Measurements from ENCODE around the gene MARCHF4. TPM values are rescaled to one million over a fixed set of nuclear protein-coding genes. Genes with fewer than 3 reads are reported as not detected.

Gene MARCHF4
- total and polyA plus RNA-seq, 2 of the 4 experiments (the other 2 are of a cell fraction): 2.3 to 12.0 TPM

- H3K4me2 ChIP-seq (ENCODE audit: low read depth, low read length): no peak overlapping the region
- ATAC-seq (ENCODE audit: low read depth) (no peak), DNase-seq (no peak)
- H3K79me1 ChIP-seq (ENCODE audit: low read depth in 1 of 2, low read length in 2 of 2): peaks cover 39 to 89% of the 10 kb centered on the region in 2 experiments
- no peak overlapping the region for H2BK15ac ChIP-seq (ENCODE audit: low read depth, low read length)
- no peak overlapping the region for H4K5ac ChIP-seq (ENCODE audit: low read depth, low read length)
- intact Hi-C loops (cut with micrococcal nuclease) (no loop called here), dilution Hi-C loops (cut with HindIII; ENCODE audit: low sequenced_read_pairs, unreplicated experiment) (no loop called here), in situ Hi-C loops (cut with MboI; ENCODE audit: low sequenced_read_pairs) (no loop called here)
- no peaks in the 10 kb centered on the region for H3K27me3 ChIP-seq (ENCODE audit: control insufficient read depth, insufficient read depth, low read length)
- 0 out of 2 replicates have a peak overlapping the region, but pooled peaks have one; percentile 4 for H3K23ac ChIP-seq (ENCODE audit: low read depth, low read length)
- no peak overlapping the region for H2BK20ac ChIP-seq (ENCODE audit: low read depth, low read length)
- H4K20me1 ChIP-seq (ENCODE audit: insufficient read depth, low read length): peaks cover 13% of the 10 kb centered on the region; the same call in 1 of the 2 replicates
- no TSS peak for BruUV-seq (replicated peaks)
- H3K14ac ChIP-seq (replicated peaks; ENCODE audit: low read depth, low read length): no peak overlapping the region
- H2AK9ac ChIP-seq (replicated peaks; ENCODE audit: low read depth, low read length, poor library complexity): no peak overlapping the region
- no peak overlapping the region for H3K9ac ChIP-seq (ENCODE audit: low read depth, low read length)
- H3K27ac ChIP-seq (ENCODE audit: insufficient read depth, low read length): no peak overlapping the region
- peaks cover 49% of the 10 kb centered on the region for H3K9me1 ChIP-seq (ENCODE audit: insufficient read depth, low read length)
- H2BK120ac ChIP-seq (ENCODE audit: low read depth, low read length): no peak overlapping the region
- CTCF ChIA-PET: no interaction called here
- H4K91ac ChIP-seq (ENCODE audit: insufficient read depth, low read depth, low read length): no peak overlapping the region
- H2AFZ ChIP-seq (replicated peaks; ENCODE audit: low read length, poor library complexity): no peak overlapping the region
- no peaks in the 10 kb centered on the region for H3K36me3 ChIP-seq (ENCODE audit: control insufficient read depth, insufficient read depth, low read length)
- peaks cover 32% of the 10 kb centered on the region for H3K4me1 ChIP-seq (ENCODE audit: control insufficient read depth, insufficient read depth, low read length)
- no peak overlapping the region for H3K4me3 ChIP-seq (ENCODE audit: insufficient read depth, low read depth, low read length)
- no peaks in the 10 kb centered on the region for H3K9me3 ChIP-seq (ENCODE audit: control insufficient read depth, insufficient read depth, low read length)
- TF ChIP-seq CTCF (conservative IDR thresholded peaks at IDR 0.05; ENCODE audit: low read depth, low read length) (no peak), MAZ (IDR thresholded peaks at IDR 0.05; ENCODE audit: borderline replicate concordance, low read depth, low read length) (no peak), POLR2A (IDR thresholded peaks at IDR 0.05; ENCODE audit: low read depth, low read length) (no peak), MAFK (IDR thresholded peaks at IDR 0.05; ENCODE audit: low read depth, low read length) (no peak), MXI1 (IDR thresholded peaks at IDR 0.05; ENCODE audit: borderline replicate concordance, low read depth, low read length) (no peak), NFE2L2 (IDR thresholded peaks at IDR 0.05; ENCODE audit: low read depth, low read length) (no peak), CEBPB (IDR thresholded peaks at IDR 0.05; ENCODE audit: low read depth, low read length) (no peak), RAD21 (IDR thresholded peaks at IDR 0.05; ENCODE audit: low read length) (no peak), CHD1 (IDR thresholded peaks at IDR 0.05; ENCODE audit: low read depth, low read length) (no peak)
- H3K18ac ChIP-seq (ENCODE audit: low read depth, low read length): no peak overlapping the region
- WGBS, 2 experiments (ENCODE audit: extremely low coverage in 2 of 2, insufficient read length in 1 of 2): no CpG with 5 or more reads among the region's 3 CpGs
- H2AK5ac ChIP-seq (ENCODE audit: low read depth, low read length): no peak overlapping the region
- H3K4ac ChIP-seq (ENCODE audit: low read depth, low read length): no peak overlapping the region
- H3K56ac ChIP-seq (ENCODE audit: extremely low read depth, insufficient read depth, low read length): no peak overlapping the region
- H4K8ac ChIP-seq (ENCODE audit: low read depth in 2 of 2, low read length in 2 of 2): no peak overlapping the region
- H2BK5ac ChIP-seq (ENCODE audit: low read depth, low read length, poor library complexity, severe bottlenecking): no peak overlapping the region
- POLR2A ChIA-PET (ENCODE audit: unreplicated experiment): no interaction called here
These were observed 26.4 kb downstream of the MARCHF4 start for GRCh38 chr2:216345846-216346245.

Measured in IMR-90 (cell line).